ENCODE results near the gene S100A2. TPM values are rescaled to one million over a fixed set of nuclear protein-coding genes. Genes with fewer than 3 reads are reported as not detected.

S100A2 gene
- total and polyA plus RNA-seq, 4 donors = 1.1 to 261 (median 54.8) TPM

- TF ChIP-seq CTCF (IDR thresholded peaks at IDR 0.05; ENCODE audit: control extremely low read depth, extremely low read depth) = no peak
- no peak overlapping the region for H3K9ac ChIP-seq (ENCODE audit: insufficient read depth in 1 of 2, low read length in 2 of 2)
- ATAC-seq (ENCODE audit: insufficient read depth, low FRiP score) = no peak
- H3K27me3 ChIP-seq (ENCODE audit: control insufficient read depth in 3 of 3, insufficient read depth in 3 of 3, low read length in 2 of 3) = no peaks in the 10 kb centered on the region
- DNase-seq = no peak
- no peaks in the 10 kb centered on the region for H3K36me3 ChIP-seq (ENCODE audit: control insufficient read depth in 4 of 4, insufficient read depth in 4 of 4, low read length in 4 of 4)
- H3K4me3 ChIP-seq = no peak overlapping the region
- H3K27ac ChIP-seq (ENCODE audit: low read depth in 1 of 2, low read length in 1 of 2) = no peak overlapping the region
- H3K9me3 ChIP-seq (ENCODE audit: control insufficient read depth in 4 of 4, insufficient read depth in 3 of 4, low read length in 3 of 4) = no peaks in the 10 kb centered on the region
- H3K4me1 ChIP-seq (ENCODE audit: control insufficient read depth in 5 of 5, insufficient read depth in 5 of 5, low read length in 5 of 5) = peaks cover 0 to 6% (median 0%) of the 10 kb centered on the region in 5 donors
- 89 to 92% methylated on average over 3 of the region's 3 CpGs for WGBS, 2 donors
Observed at GRCh38 chr1:153519242-153519641, 46.4 kb downstream of the S100A2 start.

- no peak overlapping the region for H3K4me3 ChIP-seq
- no peak for TF ChIP-seq CTCF (IDR thresholded peaks at IDR 0.05; ENCODE audit: control extremely low read depth, extremely low read depth)
- WGBS, 2 donors = 41 to 53% methylated on average over 8 of the region's 8 CpGs
- H3K9me3 ChIP-seq (ENCODE audit: control insufficient read depth in 4 of 4, insufficient read depth in 3 of 4, low read length in 3 of 4) = no peaks in the 10 kb centered on the region
- H3K27ac ChIP-seq (ENCODE audit: low read depth in 1 of 2, low read length in 1 of 2) = peak overlapping the region in 1 of 2 donors; percentile 41
- H3K9ac ChIP-seq (ENCODE audit: insufficient read depth in 1 of 2, low read length in 2 of 2) = no peak overlapping the region
- no peaks in the 10 kb centered on the region for H3K36me3 ChIP-seq (ENCODE audit: control insufficient read depth in 4 of 4, insufficient read depth in 4 of 4, low read length in 4 of 4)
- peaks cover 0 to 6% (median 0%) of the 10 kb centered on the region in 5 donors for H3K4me1 ChIP-seq (ENCODE audit: control insufficient read depth in 5 of 5, insufficient read depth in 5 of 5, low read length in 5 of 5)
- no peaks in the 10 kb centered on the region for H3K27me3 ChIP-seq (ENCODE audit: control insufficient read depth in 3 of 3, insufficient read depth in 3 of 3, low read length in 2 of 3)
- DNase-seq = no peak
- ATAC-seq (ENCODE audit: insufficient read depth, low FRiP score) = peak; percentile 75
Observed at GRCh38 chr1:153515504-153516394, 49.9 kb downstream of the S100A2 start.

GRCh38 chr1:153513666-153514065 is 52.0 kb downstream of the S100A2 start:
- no peak for DNase-seq
- H3K27me3 ChIP-seq (ENCODE audit: control insufficient read depth in 3 of 3, insufficient read depth in 3 of 3, low read length in 2 of 3) = no peaks in the 10 kb centered on the region
- no peak overlapping the region for H3K4me3 ChIP-seq
- H3K4me1 ChIP-seq (ENCODE audit: control insufficient read depth in 5 of 5, insufficient read depth in 5 of 5, low read length in 5 of 5) = peaks cover 0 to 6% (median 0%) of the 10 kb centered on the region in 5 donors
- 91 to 95% methylated on average over 7 of the region's 7 CpGs for WGBS, 2 donors
- H3K36me3 ChIP-seq (ENCODE audit: control insufficient read depth in 4 of 4, insufficient read depth in 4 of 4, low read length in 4 of 4) = no peaks in the 10 kb centered on the region
- no peak for ATAC-seq (ENCODE audit: insufficient read depth, low FRiP score)
- no peaks in the 10 kb centered on the region for H3K9me3 ChIP-seq (ENCODE audit: control insufficient read depth in 4 of 4, insufficient read depth in 3 of 4, low read length in 3 of 4)
- no peak overlapping the region for H3K27ac ChIP-seq (ENCODE audit: low read depth in 1 of 2, low read length in 1 of 2)
- TF ChIP-seq CTCF (IDR thresholded peaks at IDR 0.05; ENCODE audit: control extremely low read depth, extremely low read depth) = no peak
- H3K9ac ChIP-seq (ENCODE audit: insufficient read depth in 1 of 2, low read length in 2 of 2) = no peak overlapping the region
